ENCODE data around the gene FLT1.

FLT1 gene

GRCh38 chr13:28406733-28407266 lies 88.1 kb downstream of the FLT1 start:
- no peak for DNase-seq
- H3K9me3 ChIP-seq, result no peaks in the 10 kb centered on the region
- TF ChIP-seq CTCF (IDR thresholded peaks at IDR 0.05; ENCODE audit: low read depth, low read length), result no peak
- no peaks in the 10 kb centered on the region for H3K36me3 ChIP-seq
- no peaks in the 10 kb centered on the region for H3K27me3 ChIP-seq
- peaks cover 6% of the 10 kb centered on the region for H3K4me1 ChIP-seq
- no peak overlapping the region for H3K4me3 ChIP-seq (ENCODE audit: low read depth, low read length)

GRCh38 chr13:28402057-28402381 lies 92.9 kb downstream of the FLT1 start:
- Histone ChIP-seq H3K27me3 (no peaks in the 10 kb centered on the region), H3K4me1 (no peaks in the 10 kb centered on the region), H3K4me3 (ENCODE audit: low read depth, low read length) (no peak overlapping the region), H3K36me3 (no peaks in the 10 kb centered on the region), H3K9me3 (no peaks in the 10 kb centered on the region)
- no peak for DNase-seq
- no peak for TF ChIP-seq CTCF (IDR thresholded peaks at IDR 0.05; ENCODE audit: low read depth, low read length)

- Histone ChIP-seq H3K4me3 (ENCODE audit: low read depth, low read length) (no peak overlapping the region), H3K9me3 (no peaks in the 10 kb centered on the region), H3K27me3 (no peaks in the 10 kb centered on the region), H3K4me1 (no peaks in the 10 kb centered on the region), H3K36me3 (no peaks in the 10 kb centered on the region)
- TF ChIP-seq CTCF (IDR thresholded peaks at IDR 0.05; ENCODE audit: low read depth, low read length), result no peak
- DNase-seq, result no peak
Observed at GRCh38 chr13:28401303-28402056, 93.4 kb downstream of the FLT1 start.

- H3K4me3 ChIP-seq (ENCODE audit: low read depth, low read length), result no peak overlapping the region
- H3K9me3 ChIP-seq, result no peaks in the 10 kb centered on the region
- no peak for TF ChIP-seq CTCF (IDR thresholded peaks at IDR 0.05; ENCODE audit: low read depth, low read length)
- H3K36me3 ChIP-seq, result no peaks in the 10 kb centered on the region
- no peaks in the 10 kb centered on the region for H3K27me3 ChIP-seq
- no peak for DNase-seq
- H3K4me1 ChIP-seq, result peaks cover 7% of the 10 kb centered on the region
Observed at GRCh38 chr13:28396053-28396452, 98.9 kb downstream of the FLT1 start.

- DNase-seq, result no peak
- Histone ChIP-seq H3K9me3 (no peaks in the 10 kb centered on the region), H3K27me3 (no peaks in the 10 kb centered on the region), H3K4me3 (ENCODE audit: low read depth, low read length) (no peak overlapping the region), H3K36me3 (no peaks in the 10 kb centered on the region), H3K4me1 (peaks cover 7% of the 10 kb centered on the region)
- TF ChIP-seq CTCF (IDR thresholded peaks at IDR 0.05; ENCODE audit: low read depth, low read length), result no peak
Observed at GRCh38 chr13:28394422-28394821, 100.5 kb downstream of the FLT1 start.

- Histone ChIP-seq H3K4me1 (peaks cover 7% of the 10 kb centered on the region), H3K9me3 (no peaks in the 10 kb centered on the region), H3K27me3 (no peaks in the 10 kb centered on the region), H3K36me3 (no peaks in the 10 kb centered on the region), H3K4me3 (ENCODE audit: low read depth, low read length) (no peak overlapping the region)
- no peak for DNase-seq
- no peak for TF ChIP-seq CTCF (IDR thresholded peaks at IDR 0.05; ENCODE audit: low read depth, low read length)
Observed at GRCh38 chr13:28392896-28393505, 101.9 kb downstream of the FLT1 start.
